ENCODE data around the gene TCF12.
"Not testable (repeated sequence)": the region's sequence is repeated elsewhere in the genome, so short reads cannot be mapped to it uniquely, and the experiment has no call there.

TCF12 gene

DNA sequence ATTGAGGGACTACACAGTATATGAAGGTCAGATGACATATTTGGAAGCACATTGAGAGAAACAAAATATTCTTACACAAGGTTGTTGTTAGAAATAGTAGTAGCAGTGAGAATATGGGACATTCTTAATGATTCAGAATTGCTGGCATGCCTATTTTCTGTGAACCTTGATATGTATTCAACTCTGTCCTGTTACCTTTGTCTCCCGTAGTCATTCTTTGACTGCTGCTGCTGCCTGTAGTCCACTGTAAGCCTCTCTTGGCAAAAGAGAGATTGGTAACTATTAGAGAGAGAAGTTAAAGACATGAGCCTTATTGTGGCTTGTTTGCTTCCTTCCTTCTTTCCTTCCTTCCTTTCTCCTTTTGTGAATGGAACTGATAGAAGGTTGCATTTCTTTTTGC, 64.5 kb downstream of the TCF12 start:
- no peak for DNase-seq

DNA sequence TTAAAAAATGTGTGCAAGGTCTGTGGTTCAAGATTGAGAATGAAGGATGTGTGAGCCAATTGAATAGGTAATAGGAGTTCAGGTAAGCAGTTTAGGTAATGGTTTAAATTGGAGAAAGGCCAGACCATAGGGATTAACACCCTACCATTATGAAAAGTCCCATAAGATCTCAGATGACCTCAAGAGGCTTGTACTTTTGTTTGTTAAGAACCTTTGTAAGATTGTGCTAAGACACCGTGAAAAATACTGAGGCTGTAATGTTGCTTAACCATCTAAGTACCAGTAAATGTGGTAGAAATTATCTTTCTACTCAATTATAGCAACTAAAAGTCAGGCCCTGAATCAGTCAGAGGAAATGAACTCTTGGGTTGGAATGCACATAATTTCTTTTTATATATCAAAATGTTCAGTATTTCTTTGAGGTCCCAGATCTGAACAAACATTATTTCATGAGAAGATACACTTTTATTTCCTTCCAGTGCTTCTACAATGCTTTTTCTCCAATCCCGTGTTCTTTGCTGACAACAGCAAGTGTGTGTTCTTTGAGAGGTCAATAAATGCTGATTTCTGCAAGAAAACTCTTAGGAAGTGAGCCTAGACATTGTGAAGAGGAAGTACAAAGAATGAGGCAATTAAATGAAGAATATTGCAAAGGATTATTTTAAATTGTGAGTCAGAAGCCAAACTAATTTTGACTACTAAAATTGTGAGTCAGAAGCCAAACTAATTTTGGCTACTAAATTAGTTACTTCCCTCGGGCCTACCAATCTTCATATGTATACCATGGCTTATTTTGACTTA, 66.4 kb downstream of the TCF12 start:
- no peak for DNase-seq

DNA sequence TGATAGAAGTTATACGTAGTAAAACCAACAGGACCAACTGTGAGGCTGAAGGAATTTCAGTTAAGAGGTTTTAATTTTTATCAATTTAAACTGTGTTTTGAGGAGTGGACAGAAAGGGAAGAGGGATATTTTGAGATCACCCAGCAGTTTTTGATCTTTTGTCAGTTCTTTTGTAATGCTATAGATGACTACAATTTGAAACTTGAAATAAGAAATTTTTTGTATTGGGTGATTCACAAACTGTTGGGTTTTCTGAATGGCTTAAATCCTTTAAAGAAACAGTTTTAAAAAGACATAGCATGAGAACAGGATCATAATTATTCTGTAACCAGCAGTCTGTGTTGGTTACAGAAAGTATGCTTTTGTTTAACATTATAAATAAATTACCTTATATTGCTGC, 67.4 kb downstream of the TCF12 start:
- no peak for DNase-seq

DNA sequence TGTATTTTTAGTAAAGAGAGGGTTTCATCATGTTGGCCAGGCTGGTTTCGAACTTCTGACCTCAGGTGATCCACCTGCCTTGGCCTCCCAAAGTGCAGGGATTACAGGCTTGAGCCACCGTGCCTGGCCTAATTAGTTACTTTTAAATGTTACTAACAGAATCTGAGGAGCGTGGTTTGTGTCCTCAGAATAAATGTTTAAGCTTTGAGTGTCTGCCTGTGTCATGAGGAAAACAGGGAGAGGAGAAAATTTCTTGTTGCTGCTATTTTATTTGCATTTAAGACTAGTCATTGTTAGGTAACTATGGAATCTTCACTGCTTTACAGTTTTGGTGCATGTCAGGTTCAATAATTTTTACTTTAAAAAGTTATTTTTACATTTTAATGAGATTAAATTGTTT, 68.8 kb downstream of the TCF12 start:
- no peak for DNase-seq

DNA sequence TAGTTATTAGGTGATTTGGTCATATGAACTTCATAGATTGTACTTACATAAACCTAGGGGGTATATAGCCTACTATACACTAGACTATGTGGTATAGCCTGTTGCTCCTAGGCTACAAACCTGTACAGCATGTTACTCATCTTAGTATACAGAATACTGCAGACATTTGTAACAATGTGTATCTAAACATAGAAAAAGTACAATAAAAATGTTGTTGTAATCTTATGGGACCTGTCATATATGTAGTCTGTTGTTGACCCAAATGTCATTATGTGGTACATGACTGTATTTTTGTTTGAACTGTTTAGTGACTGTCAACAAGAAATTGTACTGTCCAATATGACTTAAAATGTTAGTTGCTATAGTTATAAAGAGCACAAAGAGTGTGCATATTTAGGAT, 69.8 kb downstream of the TCF12 start:
- DNase-seq = no peak

DNA sequence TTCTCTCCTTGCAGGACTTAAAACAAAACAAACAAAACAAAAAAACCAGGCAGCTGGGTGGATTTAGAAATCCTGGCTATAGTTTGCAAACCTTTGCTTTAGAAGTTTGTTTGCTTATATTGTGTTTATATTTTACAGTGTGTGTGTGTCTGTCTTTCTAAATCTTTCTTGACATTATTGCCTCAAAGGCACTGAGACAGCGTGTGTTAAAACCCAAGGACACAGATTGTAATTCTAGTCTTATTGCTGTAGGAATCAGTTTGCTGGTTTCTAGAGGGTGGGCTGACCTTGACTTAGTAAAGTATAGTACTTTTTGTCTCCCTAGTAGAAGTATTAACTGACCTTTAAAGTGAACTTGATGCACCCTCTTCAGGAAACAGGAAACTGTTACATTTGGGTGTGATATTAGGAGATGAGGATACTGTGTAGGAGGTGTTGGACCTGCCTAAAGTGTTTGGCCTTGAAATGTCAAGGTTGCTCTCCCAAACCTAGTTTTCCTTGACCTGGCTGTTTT, 71.0 kb downstream of the TCF12 start:
- DNase-seq = no peak

DNA sequence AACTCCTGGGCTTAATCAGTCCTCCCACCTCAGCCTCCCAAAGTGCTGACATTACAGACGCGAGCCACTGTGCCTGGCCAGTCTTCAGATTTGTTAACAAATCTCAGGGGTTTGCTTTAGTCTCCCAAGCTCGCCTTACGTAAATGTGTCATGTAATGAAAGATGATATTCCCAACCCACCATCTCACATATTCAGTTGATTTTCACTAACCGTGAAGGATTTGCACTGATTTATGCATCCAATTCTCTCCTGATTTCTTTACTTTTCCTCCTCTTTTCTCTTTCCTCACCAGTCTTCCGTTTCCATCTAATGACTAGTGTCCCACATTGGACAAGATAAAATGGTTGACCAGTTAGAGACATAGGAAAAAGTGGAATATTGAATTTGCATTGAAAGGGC, 72.6 kb downstream of the TCF12 start:
- DNase-seq = no peak

DNA sequence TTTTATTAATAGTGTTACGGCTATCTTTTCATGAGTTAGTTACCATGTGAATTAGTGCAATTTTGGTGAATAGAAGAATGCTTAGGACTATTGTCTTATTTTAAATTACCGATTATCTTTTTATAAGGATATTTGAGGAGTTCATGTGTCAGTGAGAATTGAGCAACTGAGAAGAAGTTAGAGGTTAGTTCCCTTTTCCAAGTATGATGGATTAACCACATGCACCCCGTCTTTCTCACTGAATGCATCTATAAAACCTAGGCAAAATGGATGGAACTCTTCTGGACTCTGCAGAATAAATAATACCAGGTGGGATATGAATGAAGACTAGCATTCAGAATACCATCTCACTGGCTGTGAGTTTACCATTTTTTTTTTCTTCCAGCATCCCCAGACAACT, 74.3 kb downstream of the TCF12 start:
- no peak for DNase-seq

DNA sequence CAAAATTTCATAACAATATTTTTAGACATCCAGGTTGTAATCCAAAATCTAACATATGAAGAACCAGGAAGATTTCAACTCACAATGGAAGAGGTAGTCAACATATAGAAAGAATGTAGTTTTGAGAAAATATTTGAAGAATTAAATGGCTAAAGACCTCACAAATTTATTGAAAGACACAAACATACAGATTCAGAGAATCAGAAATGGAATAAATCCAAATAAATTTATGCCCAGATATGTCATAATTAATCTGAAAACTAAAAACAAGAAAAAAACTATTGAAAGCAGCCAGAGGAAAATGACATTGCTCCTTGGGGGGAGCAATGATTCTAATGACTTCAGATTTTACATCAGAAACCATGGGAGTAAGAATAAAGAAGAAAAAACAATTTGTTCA, 75.8 kb downstream of the TCF12 start:
- DNase-seq = no peak

DNA sequence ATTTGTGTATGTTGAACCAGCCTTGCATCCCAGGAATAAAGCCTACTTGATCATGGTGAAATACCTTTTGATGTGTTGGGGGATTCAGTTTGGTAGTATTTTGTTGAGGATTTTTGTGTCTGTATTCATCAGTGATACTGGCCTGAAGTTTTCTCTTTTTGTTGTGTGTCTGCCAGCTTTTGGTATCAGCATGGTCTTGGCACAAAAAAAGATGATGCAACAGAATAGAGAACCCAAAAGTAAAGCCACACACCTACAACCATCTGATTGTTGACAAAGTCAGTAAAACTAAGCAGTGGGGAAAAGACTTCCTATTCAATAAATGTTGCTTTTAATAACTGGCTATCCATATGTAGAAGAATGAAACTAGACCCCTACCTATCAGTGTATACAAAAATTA, 77.6 kb downstream of the TCF12 start:
- no peak for DNase-seq

DNA sequence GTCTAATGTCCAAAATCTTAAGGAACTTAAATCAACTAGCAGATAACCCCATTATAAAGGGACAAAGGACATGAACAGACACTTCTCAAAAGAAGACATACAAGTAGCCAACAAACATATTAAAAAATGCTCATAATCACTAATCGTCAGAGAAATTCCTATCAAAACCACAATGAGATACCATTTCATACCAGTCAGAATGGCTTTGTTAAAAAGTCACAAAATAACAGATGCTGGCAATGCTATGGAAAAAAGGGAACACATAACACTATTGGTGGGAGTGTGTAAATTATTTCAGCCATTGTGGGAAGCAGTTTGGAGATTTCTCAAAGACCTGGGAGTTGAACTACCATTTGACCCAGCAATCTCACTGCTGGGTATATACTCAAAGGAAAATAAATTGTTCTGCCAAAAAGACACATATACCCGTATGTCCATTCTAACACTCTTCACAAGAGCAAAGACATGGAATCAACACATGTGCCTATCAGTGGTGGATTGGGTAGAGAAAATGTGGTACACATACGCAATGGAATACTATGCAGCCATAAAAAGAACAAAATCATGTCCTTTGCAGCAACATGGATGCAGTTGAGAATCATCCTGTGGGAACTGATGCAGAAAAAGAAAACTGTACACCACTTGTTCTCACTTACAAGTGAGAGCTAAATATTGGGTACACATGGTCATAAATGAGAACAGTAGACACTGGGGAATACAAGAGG, 78.5 kb downstream of the TCF12 start:
- DNase-seq = no peak

DNA sequence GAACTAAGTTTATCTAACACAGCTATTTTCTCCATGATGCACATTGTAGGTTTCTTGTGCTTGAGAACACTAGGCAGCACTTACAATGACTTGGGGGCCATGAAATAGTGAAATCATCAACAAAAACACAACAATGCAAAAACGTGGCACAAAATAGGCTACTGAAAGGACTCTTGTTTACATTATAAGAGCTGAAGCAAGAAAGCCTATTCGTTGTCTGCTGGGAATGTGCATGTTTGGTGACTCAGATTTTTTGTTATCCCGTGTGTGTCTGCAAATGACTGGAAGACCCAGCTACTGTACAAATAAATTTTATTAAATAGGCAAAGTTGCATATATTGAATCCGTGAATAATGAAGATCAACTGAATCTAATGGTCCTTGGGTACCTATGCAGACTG, 85.0 kb downstream of the TCF12 start:
- DNase-seq = no peak

DNA sequence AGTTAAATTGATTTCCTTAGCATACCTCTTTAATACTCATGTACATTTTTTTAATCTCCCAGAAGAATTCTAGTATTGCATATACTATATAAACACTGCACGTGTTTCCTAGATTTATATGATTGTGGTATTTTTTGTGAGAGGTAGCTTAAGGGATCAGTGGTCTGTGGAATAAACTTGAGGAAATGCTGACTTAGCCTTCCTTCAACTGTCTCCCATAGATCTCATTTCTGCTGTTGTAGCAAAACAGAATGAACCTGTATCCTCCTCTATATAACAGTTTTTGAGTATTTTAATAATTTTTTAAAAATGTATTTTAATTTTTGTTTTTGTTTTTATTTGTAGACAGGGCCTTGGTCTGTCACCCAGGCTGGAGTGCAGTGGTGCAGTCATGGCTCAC, 86.8 kb downstream of the TCF12 start:
- no peak for DNase-seq

DNA sequence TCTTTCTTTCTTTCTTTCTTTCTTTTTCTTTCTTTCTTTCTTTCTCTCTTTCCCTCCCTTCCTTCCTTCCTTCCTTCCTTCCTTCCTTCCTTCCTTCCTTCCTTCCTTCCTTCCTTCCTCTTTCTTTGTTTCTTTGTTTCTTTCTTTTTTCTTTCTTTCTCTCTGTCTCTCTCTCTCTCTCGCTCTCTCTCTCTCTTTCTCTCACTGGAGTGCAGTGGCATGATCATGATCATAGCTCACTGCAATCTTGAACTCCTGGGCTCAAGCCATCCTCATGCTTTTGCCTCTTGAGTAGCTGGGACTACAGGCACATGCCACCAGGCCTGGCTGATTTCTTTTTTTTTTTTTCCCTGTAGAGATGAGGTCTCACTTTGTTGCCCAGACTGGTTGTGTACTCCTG, 89.4 kb downstream of the TCF12 start:
- DNase-seq = not testable (repeated sequence)

DNA sequence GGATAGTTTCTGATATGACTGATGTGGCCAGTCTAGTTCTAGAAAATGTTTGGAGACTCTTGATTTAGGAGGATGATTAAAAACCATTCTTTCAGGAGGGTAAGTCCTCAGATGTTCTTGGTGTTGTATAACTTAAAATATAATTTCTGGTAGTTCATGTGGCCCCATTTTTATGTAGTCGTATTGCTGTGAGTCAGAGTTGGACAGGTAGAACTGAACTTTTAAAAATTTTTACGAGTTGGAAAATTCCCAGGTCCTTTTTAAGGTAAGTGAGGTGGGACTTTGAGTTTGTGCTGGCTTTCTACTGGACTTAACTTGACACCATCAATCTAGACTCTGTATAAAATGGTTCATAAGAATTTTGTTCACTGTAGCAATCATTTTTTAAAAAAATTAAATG, 92.3 kb downstream of the TCF12 start:
- no peak for DNase-seq

DNA sequence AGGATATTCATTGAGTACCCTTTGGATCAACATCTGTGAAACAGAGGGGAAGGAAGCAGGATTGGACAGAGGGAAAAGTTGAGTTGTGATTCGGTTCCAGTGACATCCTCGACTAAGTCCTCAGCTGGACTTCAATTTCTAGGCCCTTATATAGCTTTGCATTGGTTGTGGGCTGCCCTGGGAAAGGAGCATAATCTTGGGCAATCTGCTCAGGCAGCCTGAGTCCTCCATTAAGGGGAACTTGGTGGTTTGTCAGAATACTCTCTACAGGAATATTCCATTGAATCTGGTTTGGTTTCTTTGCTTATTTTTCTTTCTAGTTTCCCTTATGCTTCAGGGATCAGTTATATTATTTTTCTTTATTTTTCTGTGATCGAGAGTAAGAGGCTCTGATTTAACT, 94.1 kb downstream of the TCF12 start:
- DNase-seq = no peak

DNA sequence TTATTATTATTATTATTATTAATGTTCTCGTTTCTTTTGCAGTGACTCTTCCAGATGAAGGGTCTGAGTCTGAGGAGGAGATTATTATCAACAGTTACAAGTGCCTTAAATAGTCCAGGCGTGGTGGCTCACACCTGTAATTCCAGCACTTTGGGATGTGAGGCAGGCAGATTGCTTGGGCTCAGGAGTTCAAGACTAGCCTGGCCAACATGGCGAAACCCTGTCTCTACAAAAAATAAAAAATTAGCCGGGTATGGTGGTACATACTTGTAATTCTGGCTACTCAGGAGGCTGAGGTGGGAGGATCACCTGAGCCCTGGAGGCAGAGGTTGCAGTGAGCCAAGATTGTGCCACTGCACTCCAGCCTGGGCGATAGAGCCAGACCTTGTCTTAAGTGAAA, 96.5 kb downstream of the TCF12 start:
- DNase-seq = not testable (repeated sequence)

DNA sequence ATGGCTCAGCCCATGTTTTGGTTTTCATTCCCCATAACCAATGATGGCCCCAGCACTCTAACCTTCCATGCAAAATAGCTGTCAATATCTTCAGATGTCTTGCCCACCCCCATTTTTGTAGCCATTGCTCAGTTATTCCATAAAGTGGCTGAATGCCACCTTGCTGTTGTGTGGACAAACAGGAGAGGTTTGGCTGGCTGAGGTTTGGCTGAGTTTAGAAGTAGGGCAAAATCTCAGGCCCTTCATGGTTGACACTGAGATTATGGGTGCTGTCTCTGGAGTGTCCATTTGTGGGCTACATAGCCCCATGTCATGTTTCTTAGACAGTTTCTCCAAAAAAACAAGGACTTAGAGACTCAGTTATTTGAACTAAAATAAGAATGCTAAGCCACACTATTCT, 96.9 kb downstream of the TCF12 start:
- DNase-seq = no peak

DNA sequence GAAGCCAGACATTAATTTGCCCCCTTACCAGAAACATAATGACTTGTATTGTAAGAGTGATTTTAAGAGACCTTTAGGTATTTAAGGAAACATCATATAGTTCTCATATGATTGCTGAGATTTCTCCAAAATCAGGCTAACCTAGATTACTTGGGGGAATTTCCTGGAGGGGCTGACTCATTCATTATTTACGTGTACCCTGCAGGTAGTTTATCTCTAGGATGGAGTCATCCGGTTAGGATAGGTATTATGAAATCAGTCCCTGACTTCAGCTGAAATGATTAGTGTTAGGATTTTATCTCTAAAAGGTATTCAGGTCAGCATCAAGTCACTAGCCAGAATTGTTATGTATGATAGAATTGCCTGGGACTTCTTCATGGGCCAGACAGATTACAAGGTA, 97.5 kb downstream of the TCF12 start:
- DNase-seq = no peak

DNA sequence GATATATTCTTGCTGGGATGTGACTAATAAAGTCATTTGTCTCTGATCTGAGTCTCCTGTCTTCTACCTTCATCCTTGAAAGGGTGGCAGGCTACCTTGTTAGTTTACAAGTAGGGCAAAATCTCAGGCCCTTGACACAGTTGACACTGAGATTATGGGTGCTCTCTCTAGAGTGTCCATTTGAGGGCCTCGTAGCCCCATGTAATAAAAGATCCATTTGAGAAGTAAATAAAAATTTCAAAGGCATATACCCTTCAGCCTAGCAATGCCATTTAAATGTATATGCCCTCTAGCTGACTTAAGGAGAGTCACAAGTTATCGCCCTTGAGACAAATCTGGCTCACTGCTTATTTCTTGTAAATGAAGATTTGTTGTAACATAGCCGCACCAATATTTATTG, 98.6 kb downstream of the TCF12 start:
- DNase-seq = peak; percentile 10 to 45

DNA sequence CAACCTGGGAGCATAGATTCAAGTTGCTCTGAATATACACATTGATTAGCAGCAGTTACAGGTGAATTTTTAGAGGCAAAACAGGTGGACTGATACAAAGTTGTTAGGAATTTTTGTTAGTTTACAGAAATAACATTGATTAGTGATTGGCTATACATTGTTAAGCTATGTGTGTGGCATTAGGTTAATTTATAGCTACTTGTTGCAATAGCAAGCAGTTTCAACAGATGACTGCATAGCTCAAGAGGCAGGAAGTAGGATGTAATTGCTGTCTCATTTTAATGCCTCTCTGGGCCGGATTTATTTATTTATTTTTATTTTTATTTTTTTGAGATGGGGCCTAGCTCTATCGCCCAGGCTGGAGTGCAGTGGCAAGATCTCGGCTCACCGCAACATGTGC, 99.7 kb downstream of the TCF12 start:
- DNase-seq = no peak

DNA sequence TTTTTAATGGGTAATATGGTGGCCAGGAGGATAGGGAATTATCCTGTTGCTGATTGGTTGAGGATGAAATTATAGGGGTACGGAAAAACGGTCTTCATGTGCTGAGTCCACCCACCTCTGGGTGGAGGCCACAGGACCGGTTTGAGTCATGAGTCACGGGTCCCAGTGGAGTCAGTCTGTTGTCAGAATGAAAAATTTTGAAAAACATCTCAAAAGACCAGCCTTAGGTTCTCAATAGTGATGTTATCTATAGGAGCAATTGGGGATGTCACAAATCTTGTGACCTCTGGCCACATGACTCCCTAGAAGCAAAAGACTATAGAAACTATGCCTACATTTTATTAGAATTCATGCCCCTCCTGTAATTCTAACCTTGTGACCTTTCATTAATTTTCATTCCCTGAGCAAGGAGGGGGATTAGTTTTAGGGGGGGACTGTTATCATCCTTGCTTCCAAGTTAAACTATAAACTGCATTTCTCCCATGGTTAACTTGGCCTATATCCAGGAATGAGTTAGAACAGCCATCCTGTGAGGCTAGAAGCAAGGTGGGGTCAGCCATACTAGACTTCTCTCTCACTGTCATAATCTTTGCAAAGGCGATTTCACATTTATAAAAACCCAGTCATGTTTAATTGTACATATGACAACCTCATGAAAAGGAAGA, 101.2 kb downstream of the TCF12 start:
- DNase-seq = no peak

DNA sequence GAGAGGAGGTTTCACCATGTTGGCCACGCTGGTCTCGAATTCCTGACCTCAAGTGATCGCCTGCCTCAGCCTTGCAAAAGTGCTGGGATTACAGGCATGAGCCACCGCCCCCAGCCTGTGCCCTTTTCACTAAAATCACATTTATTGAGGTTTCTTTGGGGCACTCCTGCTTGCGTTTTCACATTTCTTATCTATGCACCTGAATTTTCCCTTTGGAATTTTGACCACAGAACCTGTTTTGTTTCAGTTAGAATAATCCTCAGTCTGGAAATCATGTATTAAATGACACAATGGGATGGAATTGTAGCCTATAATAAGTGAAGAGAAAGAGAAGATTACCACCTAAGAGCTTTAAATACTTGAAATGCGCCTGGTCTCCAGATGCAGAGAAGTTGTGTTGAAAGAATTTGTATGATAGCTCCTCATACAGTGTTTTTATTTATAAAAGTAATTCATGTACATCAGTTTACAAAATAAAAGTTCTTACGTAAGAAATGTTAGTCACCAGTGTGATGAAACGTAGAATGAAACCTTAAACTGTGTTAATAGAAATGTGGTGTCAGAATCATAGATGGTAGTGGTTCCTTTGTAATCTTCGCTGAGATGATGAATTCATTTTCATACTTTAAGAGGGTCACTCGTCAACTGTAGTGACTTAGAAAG, 107.0 kb downstream of the TCF12 start:
- no peak for DNase-seq

Measured in NCI-H526 (cell line).